GM12878 (cell line): ENCODE measurements around the gene C1QTNF12. TPM values are rescaled to one million over a fixed set of nuclear protein-coding genes. Genes with fewer than 3 reads are reported as not detected.

Source experiments
- ATAC-seq: fragments of 200-7000 bp; cut with Tn5 transposase; 3 replicates; pipeline ENCODE4 v1.9.1; 2020; ENCODE audit warnings: mild to moderate bottlenecking, moderate library complexity
- BruUV-seq: library from RNA; stranded (reverse); fragments of 400-500 nt; replicated peaks from 2 replicates; lab custom pipeline; 2021; lab: Mats Ljungman, UMichigan
- CTCF ChIA-PET: fragments of 300-600 bp; sonication (Branson Sonifier 250); formaldehyde crosslinking; extraction: SDS; loops from one replicate; lab custom pipeline; 2021; ENCODE audit warnings: inconsistent platforms; lab: Yijun Ruan, JAX
- POLR2A ChIA-PET: fragments of 350-600 bp; formaldehyde crosslinking; extraction: SDS; loops from one replicate; lab custom pipeline; 2021; ENCODE audit warnings: inconsistent platforms; lab: Charles Lee
- RAD21 ChIA-PET: fragments of 300-600 bp; sonication (Branson Sonifier 250); formaldehyde crosslinking; loops from one replicate; lab custom pipeline; 2023; ENCODE audit warnings: antibody characterized with exemption; ENCODE audit not compliant: unreplicated experiment; lab: Charles Lee
- SMC1A ChIA-PET: fragments of 300-600 bp; sonication (Branson Sonifier 250); formaldehyde crosslinking; loops from one replicate; lab custom pipeline; 2023; ENCODE audit not compliant: unreplicated experiment, uncharacterized antibody; lab: Charles Lee
- DNase-seq: peaks from one replicate; pipeline ENCODE4 v3.0.0-alpha.2; 2011; ENCODE audit warnings: low read depth, low spot score
- FAIRE-seq: peaks from 3 replicates; lab custom pipeline; 2011; peaks lifted over from hg19 to GRCh38; lab: Jason Lieb, UNC
- H2AFZ ChIP-seq: 2 replicates; pipeline ENCODE4 v1.6.0; 2011; ENCODE audit warnings: low read depth, low read length, control low read depth; ENCODE audit not compliant: control insufficient read depth
- H3K27ac ChIP-seq: 2 replicates; pipeline ENCODE4 v1.5.1; 2011; ENCODE audit warnings: control low read depth; ENCODE audit not compliant: control insufficient read depth, insufficient read depth
- H3K27me3 ChIP-seq, 2 experiments: replicated peaks in 1 of 2; 2 replicates each; pipeline versions ENCODE4 v1.6.0 to v1.6.1; 2011; ENCODE audit warnings: low read length in 1 of 2; ENCODE audit not compliant: control insufficient read depth in 2 of 2, insufficient read depth in 2 of 2
- H3K36me3 ChIP-seq, 2 experiments: 2 replicates each; pipeline ENCODE4 v1.5.1; 2011; ENCODE audit warnings: low read length in 1 of 2; ENCODE audit not compliant: control insufficient read depth in 2 of 2, insufficient read depth in 2 of 2
- H3K4me1 ChIP-seq: 2 replicates; pipeline ENCODE4 v1.6.1; 2011; ENCODE audit warnings: mild to moderate bottlenecking, low read length, moderate library complexity, mixed read lengths; ENCODE audit not compliant: control insufficient read depth, insufficient read depth
- H3K4me2 ChIP-seq: 2 replicates; pipeline ENCODE4 v1.6.0; 2011; ENCODE audit warnings: control low read depth; ENCODE audit not compliant: control insufficient read depth, insufficient read depth
- H3K4me3 ChIP-seq: fragments of 200-600 bp; sonication (generic); 2 replicates; pipeline ENCODE4 v1.5.1; 2016
- H3K79me2 ChIP-seq: 2 replicates; pipeline ENCODE4 v1.6.0; 2011; ENCODE audit warnings: low read length; ENCODE audit not compliant: control insufficient read depth, insufficient read depth
- H3K9ac ChIP-seq: 2 replicates; pipeline ENCODE4 v1.8.0; 2011; ENCODE audit warnings: low read length, control low read depth, mixed read lengths; ENCODE audit not compliant: control insufficient read depth, insufficient read depth
- H3K9me3 ChIP-seq: replicated peaks from 3 replicates; pipeline ENCODE4 v1.5.1; 2011; ENCODE audit warnings: mild to moderate bottlenecking, low read length; ENCODE audit not compliant: control insufficient read depth, insufficient read depth
- H4K20me1 ChIP-seq: 2 replicates; pipeline ENCODE4 v1.6.0; 2011; ENCODE audit not compliant: control insufficient read depth, insufficient read depth
- CBX3 ChIP-seq: fragments of 200-600 bp; sonication (generic); IDR thresholded peaks from 2 replicates; pipeline ENCODE4 v1.6.1; 2016; ENCODE audit warnings: low read depth, borderline replicate concordance
- EED ChIP-seq: sonication (generic); IDR thresholded peaks from 2 replicates; pipeline ENCODE4 v1.6.1; 2016; ENCODE audit warnings: antibody characterized with exemption, low read depth
- NFYB ChIP-seq: IDR thresholded peaks from 2 replicates; pipeline ENCODE4 v1.6.1; 2011; ENCODE audit warnings: low read depth, mild to moderate bottlenecking, low read length, improper control_type of control experiment, moderate library complexity; ENCODE audit not compliant: insufficient read depth
- NR2C2 ChIP-seq: IDR thresholded peaks from 2 replicates; pipeline ENCODE4 v1.6.1; 2011; ENCODE audit warnings: borderline replicate concordance, low read depth; ENCODE audit not compliant: control insufficient read depth, insufficient read length
- RAD21 ChIP-seq: IDR thresholded peaks from 2 replicates; pipeline ENCODE4 v1.6.1; 2011; ENCODE audit warnings: mild to moderate bottlenecking, low read depth, low read length, moderate library complexity; ENCODE audit not compliant: insufficient read depth
- SMARCA5 ChIP-seq: fragments of 450-650 bp; IDR thresholded peaks from 2 replicates; pipeline ENCODE4 v1.6.1; 2017; ENCODE audit warnings: mild to moderate bottlenecking
- STAT1 ChIP-seq: fragments of 450-650 bp; conservative IDR thresholded peaks from 2 replicates; pipeline ENCODE4 v1.6.1; 2014; ENCODE audit warnings: antibody characterized with exemption, mild to moderate bottlenecking
- ZNF207 ChIP-seq: fragments of 450-650 bp; IDR thresholded peaks from 2 replicates; pipeline ENCODE4 v1.6.1; 2014; ENCODE audit warnings: antibody characterized with exemption, mild to moderate bottlenecking, borderline replicate concordance
- WGBS: methylation state at CpG from one replicate; pipeline ENCODE4 v1.1.6; 2016; ENCODE audit warnings: low lambda C conversion rate; ENCODE audit not compliant: insufficient replicate concordance, insufficient coverage; ENCODE audit errors: missing lambda C conversion rate; 5-methylcytosine and 5-hydroxymethylcytosine counted together
- in situ Hi-C: fragments of 300-500 bp; cut with MboI; formaldehyde crosslinking; loops from 9 replicates; pipeline ENCODE4 v1.14.3; 2018; ENCODE audit warnings: mixed read lengths
- intact Hi-C: fragments of 100-400 bp; cut with micrococcal nuclease; formaldehyde crosslinking; loops from one replicate; pipeline ENCODE4 v1.14.2; 2022; ENCODE audit not compliant: unreplicated experiment
- polyA plus RNA-seq, 11 experiments: library from polyadenylated mRNA; depleted of rRNA in 4 of 11; unstranded in 6 of 11; stranded (reverse) in 5 of 11; fragments of >200 nt; fragmentation: Nextera tagmentation in 4 of 11; fragmentation: Illumina TruSeq in 1 of 11; extraction: Ambion mirVana in 4 of 11; extraction: Trizol in 1 of 11; gene quantifications; 1 replicate in 1 of 11; 2 replicates in 10 of 11; pipeline versions ENCODE4 v1.2.1 to v1.2.3, GENCODE V29; 2011 to 2016; ENCODE audit warnings: inconsistent platforms in 2 of 11, missing spikeins in 2 of 11, low read depth in 1 of 11
- total RNA-seq, 4 experiments: library from RNA; depleted of rRNA in 3 of 4; stranded (reverse); fragments of >200 nt in 3 of 4; fragmentation: Illumina TruSeq in 1 of 4; extraction: Trizol in 1 of 4; gene quantifications; 2 replicates each; pipeline versions ENCODE4 v1.2.1 to v1.2.3, GENCODE V29; 2013 to 2021
- TF ChIP-seq, protein P1 (sequence below): fragments of 450-650 bp; IDR thresholded peaks from 2 replicates; pipeline ENCODE4 v1.6.1; 2017; ENCODE audit warnings: mild to moderate bottlenecking

Gene C1QTNF12
- total and polyA plus RNA-seq, 10 of the 15 experiments (the other 5 are each of a cell fraction or from before 2014, with no cell fraction given) = 0.17 to 1.0 (median 0.31) TPM; not detected in 5

DNA sequence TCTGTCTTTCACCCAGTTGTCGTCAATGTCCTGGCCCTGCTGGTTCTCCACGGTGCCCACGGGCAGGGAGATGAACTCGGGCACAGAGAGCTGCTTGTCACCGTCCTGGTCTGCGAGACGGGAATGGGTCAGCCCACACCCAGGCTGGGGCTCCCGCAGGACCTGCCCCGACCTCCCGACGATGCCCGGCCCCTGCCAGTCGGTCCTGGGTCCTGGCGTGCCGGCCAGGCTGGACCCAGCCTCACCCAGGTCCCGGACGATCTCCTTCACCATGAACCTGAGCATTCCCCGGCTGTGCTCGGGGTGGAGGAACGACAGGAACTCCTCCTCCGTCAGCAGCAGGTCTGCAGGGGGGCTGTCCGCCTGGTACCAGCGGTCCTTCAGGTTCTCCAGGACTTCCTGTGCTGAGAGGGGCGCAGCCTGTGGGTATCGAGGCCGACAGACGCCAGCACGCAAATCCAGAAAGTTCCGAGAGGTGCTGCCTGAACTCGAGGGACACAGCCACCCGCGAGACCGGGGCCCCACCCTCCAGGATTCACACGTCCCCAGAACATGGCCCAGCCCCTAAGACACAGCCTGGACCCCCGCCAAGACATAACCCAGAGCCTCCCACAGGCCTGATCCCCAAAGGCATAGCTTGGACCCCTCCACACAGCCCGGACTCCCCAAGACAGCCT is 27.9 kb downstream of the C1QTNF12 start:
- 94% methylated on average over 35 of the region's 36 CpGs for WGBS
- no peak overlapping the region for H2AFZ ChIP-seq
- H3K9ac ChIP-seq = no peak overlapping the region
- ChIA-PET RAD21 (no interaction called here), CTCF (no interaction called here), SMC1A (no interaction called here), POLR2A (interaction anchor here (0.8 kb wide), 1 partner anchor 12 kb away, joined by 3 read pairs; no protein-coding TSS in a partner anchor)
- intact Hi-C loops (no loop called here), in situ Hi-C loops (no loop called here)
- ATAC-seq = no peak
- H3K4me2 ChIP-seq = no peak overlapping the region
- H3K27ac ChIP-seq = no peak overlapping the region
- DNase-seq = no peak
- no peaks in the 10 kb centered on the region for H3K27me3 ChIP-seq
- TF ChIP-seq RAD21 (no peak), ZNF207 (no peak), SMARCA5 (no peak), EED (no peak), NR2C2 (no peak), CBX3 (no peak), NFYB (no peak), STAT1 (no peak)
- TF ChIP-seq, protein P1, sequence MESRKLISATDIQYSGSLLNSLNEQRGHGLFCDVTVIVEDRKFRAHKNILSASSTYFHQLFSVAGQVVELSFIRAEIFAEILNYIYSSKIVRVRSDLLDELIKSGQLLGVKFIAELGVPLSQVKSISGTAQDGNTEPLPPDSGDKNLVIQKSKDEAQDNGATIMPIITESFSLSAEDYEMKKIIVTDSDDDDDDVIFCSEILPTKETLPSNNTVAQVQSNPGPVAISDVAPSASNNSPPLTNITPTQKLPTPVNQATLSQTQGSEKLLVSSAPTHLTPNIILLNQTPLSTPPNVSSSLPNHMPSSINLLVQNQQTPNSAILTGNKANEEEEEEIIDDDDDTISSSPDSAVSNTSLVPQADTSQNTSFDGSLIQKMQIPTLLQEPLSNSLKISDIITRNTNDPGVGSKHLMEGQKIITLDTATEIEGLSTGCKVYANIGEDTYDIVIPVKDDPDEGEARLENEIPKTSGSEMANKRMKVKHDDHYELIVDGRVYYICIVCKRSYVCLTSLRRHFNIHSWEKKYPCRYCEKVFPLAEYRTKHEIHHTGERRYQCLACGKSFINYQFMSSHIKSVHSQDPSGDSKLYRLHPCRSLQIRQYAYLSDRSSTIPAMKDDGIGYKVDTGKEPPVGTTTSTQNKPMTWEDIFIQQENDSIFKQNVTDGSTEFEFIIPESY = no peak
- BruUV-seq = no TSS peak
- no peaks in the 10 kb centered on the region for H3K79me2 ChIP-seq
- peaks cover 6 to 39% of the 10 kb centered on the region in 2 experiments for H3K36me3 ChIP-seq
- no peak overlapping the region for H3K4me3 ChIP-seq
- H3K4me1 ChIP-seq = peaks cover 19% of the 10 kb centered on the region
- no peak for FAIRE-seq
- H3K9me3 ChIP-seq = no peaks in the 10 kb centered on the region; the same call in 2 of the 3 replicates
- H4K20me1 ChIP-seq = no peaks in the 10 kb centered on the region
